ENCODE data around the gene TMEM183A.

DNA sequence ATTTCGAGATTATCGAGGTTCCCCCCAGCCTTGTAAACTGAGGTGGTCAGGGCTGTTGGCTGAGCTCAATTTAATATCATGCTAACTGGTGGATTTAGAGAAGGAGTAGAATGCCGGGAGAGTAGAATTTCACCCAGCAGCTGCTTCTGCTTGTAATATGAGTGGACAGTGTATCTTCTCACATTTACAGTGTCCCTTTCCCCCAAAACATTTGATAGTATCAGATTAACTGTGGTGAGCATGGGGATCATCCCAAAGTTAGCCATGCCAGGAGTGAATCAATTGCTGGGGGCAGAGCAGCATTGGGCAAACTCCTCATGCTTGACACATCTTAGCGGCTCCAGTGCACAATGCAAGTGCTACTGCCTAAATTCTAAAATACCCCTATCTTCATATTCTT, 9.9 kb downstream of the TMEM183A start:
- TF ChIP-seq, protein P1, sequence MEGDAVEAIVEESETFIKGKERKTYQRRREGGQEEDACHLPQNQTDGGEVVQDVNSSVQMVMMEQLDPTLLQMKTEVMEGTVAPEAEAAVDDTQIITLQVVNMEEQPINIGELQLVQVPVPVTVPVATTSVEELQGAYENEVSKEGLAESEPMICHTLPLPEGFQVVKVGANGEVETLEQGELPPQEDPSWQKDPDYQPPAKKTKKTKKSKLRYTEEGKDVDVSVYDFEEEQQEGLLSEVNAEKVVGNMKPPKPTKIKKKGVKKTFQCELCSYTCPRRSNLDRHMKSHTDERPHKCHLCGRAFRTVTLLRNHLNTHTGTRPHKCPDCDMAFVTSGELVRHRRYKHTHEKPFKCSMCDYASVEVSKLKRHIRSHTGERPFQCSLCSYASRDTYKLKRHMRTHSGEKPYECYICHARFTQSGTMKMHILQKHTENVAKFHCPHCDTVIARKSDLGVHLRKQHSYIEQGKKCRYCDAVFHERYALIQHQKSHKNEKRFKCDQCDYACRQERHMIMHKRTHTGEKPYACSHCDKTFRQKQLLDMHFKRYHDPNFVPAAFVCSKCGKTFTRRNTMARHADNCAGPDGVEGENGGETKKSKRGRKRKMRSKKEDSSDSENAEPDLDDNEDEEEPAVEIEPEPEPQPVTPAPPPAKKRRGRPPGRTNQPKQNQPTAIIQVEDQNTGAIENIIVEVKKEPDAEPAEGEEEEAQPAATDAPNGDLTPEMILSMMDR (conservative IDR thresholded peaks at IDR 0.05; ENCODE audit: low read depth, low read length) = no peak
- no peak for TF ChIP-seq EZH2phosphoT487 (IDR thresholded peaks at IDR 0.05; ENCODE audit: borderline replicate concordance, low read length)
- TF ChIP-seq EZH2 (IDR thresholded peaks at IDR 0.05; ENCODE audit: low read length, unreplicated experiment) = no peak

Data from PC-3 (cell line).